Peyer's patch (tissue), 4 donors: ENCODE measurements around the gene TMEM72. TPM values are rescaled to one million over a fixed set of nuclear protein-coding genes. Genes with fewer than 3 reads are reported as not detected.

ENCODE experiments used
- DNase-seq, 3 donors: peaks; one replicate each; pipeline ENCODE4 v3.0.0-alpha.2; 2017 to 2019
- H3K27ac ChIP-seq, 4 donors: fragments of 200-600 bp; sonication (generic); one replicate each; pipeline ENCODE4 v1.5.1; 2016 to 2019
- H3K27me3 ChIP-seq, 2 donors: fragments of 200-600 bp; sonication (generic); one replicate each; pipeline ENCODE4 v1.5.1; 2019
- H3K36me3 ChIP-seq, 3 donors: fragments of 200-600 bp; sonication (generic); one replicate each; pipeline ENCODE4 v1.5.1; 2016 to 2019
- H3K4me1 ChIP-seq, 4 donors: fragments of 200-600 bp; sonication (generic); one replicate each; pipeline ENCODE4 v1.5.1; 2016 to 2019
- H3K4me3 ChIP-seq, 4 donors: fragments of 200-600 bp; sonication (generic); 1 replicate in 3 of 4; 2 replicates in 1 of 4; pipeline ENCODE4 v1.5.1; 2016 to 2019; ENCODE audit warnings: mild to moderate bottlenecking in 1 of 4
- H3K9me3 ChIP-seq, 4 donors: fragments of 200-600 bp; sonication (generic); one replicate each; pipeline ENCODE4 v1.5.1; 2016 to 2019; ENCODE audit warnings: mild to moderate bottlenecking in 1 of 4
- CTCF ChIP-seq, 6 experiments: fragments of 450-650 bp in 4 of 6; fragments of 200-600 bp in 2 of 6; sonication (generic) in 1 of 6; IDR thresholded peaks; one replicate each; pipeline ENCODE4 v1.5.1; 2017 to 2019; ENCODE audit warnings: antibody characterized with exemption in 6 of 6, mild to moderate bottlenecking in 3 of 6, moderate library complexity in 1 of 6
- POLR2A ChIP-seq, 2 donors: fragments of 450-650 bp; IDR thresholded peaks; one replicate each; pipeline ENCODE4 v1.5.1; 2017; ENCODE audit warnings: antibody characterized with exemption in 2 of 2, mild to moderate bottlenecking in 2 of 2, moderate library complexity in 2 of 2
- total RNA-seq, 4 donors: library from RNA; depleted of rRNA; stranded (reverse); fragments of >200 nt; gene quantifications; one replicate each; pipeline ENCODE4 v1.1.0, GENCODE V29; 2016

TMEM72 gene
- total RNA-seq, 4 donors from 2014 or later = 0.53 TPM; not detected in 3

- H3K4me1 ChIP-seq = peaks cover 0 to 10% (median 2%) of the 10 kb centered on the region in 4 donors
- H3K4me3 ChIP-seq = no peak overlapping the region
- H3K36me3 ChIP-seq = no peaks in the 10 kb centered on the region
- H3K27ac ChIP-seq = peak overlapping the region in 1 of 4 donors; percentile 56
- no peaks in the 10 kb centered on the region for H3K9me3 ChIP-seq
- TF ChIP-seq POLR2A (IDR thresholded peaks at IDR 0.05) = no peak
- no peak for TF ChIP-seq CTCF (IDR thresholded peaks at IDR 0.05)
- no peak for DNase-seq
- no peaks in the 10 kb centered on the region for H3K27me3 ChIP-seq
Observed at GRCh38 chr10:44949915-44950314, 38.8 kb downstream of the TMEM72 start.

GRCh38 chr10:44950326-44951225 is 39.4 kb downstream of the TMEM72 start:
- no peaks in the 10 kb centered on the region for H3K9me3 ChIP-seq
- DNase-seq = peak in 1 of 3 donors; percentile 12
- TF ChIP-seq POLR2A (IDR thresholded peaks at IDR 0.05) (no peak), CTCF (IDR thresholded peaks at IDR 0.05) (no peak)
- H3K27ac ChIP-seq = peak overlapping the region in 1 of 4 donors; percentile 56
- peaks cover 0 to 10% (median 2%) of the 10 kb centered on the region in 4 donors for H3K4me1 ChIP-seq
- H3K27me3 ChIP-seq = no peaks in the 10 kb centered on the region
- H3K36me3 ChIP-seq = no peaks in the 10 kb centered on the region
- no peak overlapping the region for H3K4me3 ChIP-seq

GRCh38 chr10:44951576-44952226 is 40.6 kb downstream of the TMEM72 start:
- no peak for TF ChIP-seq POLR2A (IDR thresholded peaks at IDR 0.05)
- no peak for TF ChIP-seq CTCF (IDR thresholded peaks at IDR 0.05)
- Histone ChIP-seq H3K4me1 (peaks cover 0 to 10% (median 2%) of the 10 kb centered on the region in 4 donors), H3K9me3 (no peaks in the 10 kb centered on the region), H3K4me3 (no peak overlapping the region), H3K27ac (no peak overlapping the region), H3K27me3 (no peaks in the 10 kb centered on the region), H3K36me3 (no peaks in the 10 kb centered on the region)
- no peak for DNase-seq

- peak in 1 of 3 donors; percentile 8 for DNase-seq
- H3K27me3 ChIP-seq = no peaks in the 10 kb centered on the region
Observed at GRCh38 chr10:44952779-44953231, 41.7 kb downstream of the TMEM72 start.

GRCh38 chr10:44954042-44954441 is 42.9 kb downstream of the TMEM72 start:
- TF ChIP-seq CTCF (IDR thresholded peaks at IDR 0.05) (no peak), POLR2A (IDR thresholded peaks at IDR 0.05) (no peak)
- H3K36me3 ChIP-seq = no peaks in the 10 kb centered on the region
- no peak for DNase-seq
- peaks cover 0 to 26% (median 2%) of the 10 kb centered on the region in 4 donors for H3K4me1 ChIP-seq
- H3K27me3 ChIP-seq = no peaks in the 10 kb centered on the region
- no peak overlapping the region for H3K4me3 ChIP-seq
- no peak overlapping the region for H3K27ac ChIP-seq
- H3K9me3 ChIP-seq = no peaks in the 10 kb centered on the region

More at GRCh38 chr10:44952779-44953231, 41.7 kb downstream of the TMEM72 start:
- H3K36me3 ChIP-seq = no peaks in the 10 kb centered on the region
- H3K27ac ChIP-seq = no peak overlapping the region
- peaks cover 0 to 14% (median 2%) of the 10 kb centered on the region in 4 donors for H3K4me1 ChIP-seq
- no peaks in the 10 kb centered on the region for H3K9me3 ChIP-seq
- TF ChIP-seq CTCF (IDR thresholded peaks at IDR 0.05) (no peak), POLR2A (IDR thresholded peaks at IDR 0.05) (no peak)
- no peak overlapping the region for H3K4me3 ChIP-seq
